Breast epithelium (tissue), 3 donors: ENCODE results near the gene PLXNA4.

Experiments
- CTCF ChIP-seq, 3 donors: fragments of 450-650 bp; IDR thresholded peaks; one replicate each; pipeline ENCODE4 v1.5.1; 2016 to 2017; ENCODE audit warnings: antibody characterized with exemption in 3 of 3, mild to moderate bottlenecking in 3 of 3, moderate library complexity in 3 of 3
- POLR2A ChIP-seq: fragments of 450-650 bp; IDR thresholded peaks from one replicate; pipeline ENCODE4 v1.6.1; 2016; ENCODE audit warnings: antibody characterized with exemption, mild to moderate bottlenecking, moderate library complexity

GRCh38 chr7:132475669-132476116 is 100.6 kb downstream of the PLXNA4 start:
- TF ChIP-seq POLR2A = no peak
- TF ChIP-seq CTCF (IDR thresholded peaks at IDR 0.05) = no peak
